Measurements from ENCODE around the gene SLC2A13.

Gene SLC2A13

GRCh38 chr12:40145896-40146295 is 40.0 kb upstream of the SLC2A13 start:
- H3K4me3 ChIP-seq (ENCODE audit: insufficient read depth, low read length, poor library complexity, severe bottlenecking), result no peak overlapping the region
- TF ChIP-seq EZH2phosphoT487 (conservative IDR thresholded peaks at IDR 0.05; ENCODE audit: low read length) (no peak), CTCF (IDR thresholded peaks at IDR 0.05; ENCODE audit: insufficient read depth, low read length, poor library complexity, severe bottlenecking) (no peak)

GRCh38 chr12:40144023-40144422 is 38.1 kb upstream of the SLC2A13 start:
- Histone ChIP-seq H3K4me2 (ENCODE audit: low read depth, low read length, poor library complexity, severe bottlenecking) (no peak overlapping the region), H2AFZ (ENCODE audit: low read depth, low read length, severe bottlenecking) (no peak overlapping the region), H3K27ac (ENCODE audit: low read depth, low read length) (no peak overlapping the region)

More at GRCh38 chr12:40145896-40146295, 40.0 kb upstream of the SLC2A13 start:
- Histone ChIP-seq H3K9ac (ENCODE audit: low read length) (no peak overlapping the region), H4K20me1 (ENCODE audit: low read depth, low read length) (no peaks in the 10 kb centered on the region), H3K4me2 (ENCODE audit: low read depth, low read length, poor library complexity, severe bottlenecking) (no peak overlapping the region), H3K27me3 (ENCODE audit: low read length) (no peaks in the 10 kb centered on the region), H3K27ac (ENCODE audit: low read depth, low read length) (no peak overlapping the region), H3K36me3 (ENCODE audit: low read length) (no peaks in the 10 kb centered on the region), H3K9me2 (replicated peaks; ENCODE audit: insufficient read depth, low read length) (no peaks in the 10 kb centered on the region), H3K79me2 (ENCODE audit: insufficient read depth, low read length) (no peaks in the 10 kb centered on the region), H3F3A (ENCODE audit: insufficient read depth) (peaks cover 7% of the 10 kb centered on the region; the same call in 1 of the 2 replicates), H3K9me3 (ENCODE audit: insufficient read depth, low read length) (no peaks in the 10 kb centered on the region), H2AFZ (ENCODE audit: low read depth, low read length, severe bottlenecking) (no peak overlapping the region)

DNA sequence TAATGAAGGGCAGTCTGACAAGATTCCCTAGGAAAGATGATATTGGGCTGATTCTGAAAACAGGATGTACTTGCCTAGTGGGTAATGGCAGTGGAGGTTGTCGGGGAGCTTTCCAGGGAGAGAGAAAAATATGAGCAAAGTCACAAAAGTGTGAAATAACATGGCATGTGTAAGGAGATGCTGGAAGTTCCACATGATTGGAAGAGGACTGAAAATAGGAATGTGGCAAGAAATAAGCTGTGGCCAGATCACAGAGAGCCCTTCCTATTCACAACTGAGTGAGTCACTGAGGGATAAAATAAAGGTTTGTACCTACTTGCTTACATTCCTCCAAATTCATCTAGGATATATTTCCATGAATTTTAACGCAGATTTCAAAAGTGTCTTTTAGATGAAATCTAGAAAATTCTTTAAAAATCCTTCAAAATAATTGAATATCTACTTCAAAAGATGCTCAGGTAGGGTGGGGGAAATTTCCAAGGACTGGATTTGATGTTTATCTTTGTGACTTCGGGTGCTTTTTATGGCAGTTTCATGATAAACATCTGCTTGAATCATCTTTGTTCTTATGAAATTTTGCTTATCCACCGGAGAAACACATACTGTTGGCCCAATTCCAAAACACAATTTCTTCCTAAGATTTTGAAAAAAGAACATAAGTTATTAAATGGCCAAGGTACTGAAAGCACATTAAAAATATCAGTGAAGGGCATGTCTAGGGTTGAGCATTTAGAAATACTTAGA is 36.3 kb upstream of the SLC2A13 start:
- H3F3A ChIP-seq (ENCODE audit: insufficient read depth), result peaks cover 9% of the 10 kb centered on the region; the same call in 1 of the 2 replicates
- TF ChIP-seq EZH2phosphoT487 (conservative IDR thresholded peaks at IDR 0.05; ENCODE audit: low read length), result no peak
- no peak for TF ChIP-seq CTCF (IDR thresholded peaks at IDR 0.05; ENCODE audit: insufficient read depth, low read length, poor library complexity, severe bottlenecking)
- no peak overlapping the region for H3K9ac ChIP-seq (ENCODE audit: low read length)
- H3K9me2 ChIP-seq (replicated peaks; ENCODE audit: insufficient read depth, low read length), result no peaks in the 10 kb centered on the region
- no peak overlapping the region for H3K27ac ChIP-seq (ENCODE audit: low read depth, low read length)
- H3K9me3 ChIP-seq (ENCODE audit: insufficient read depth, low read length), result no peaks in the 10 kb centered on the region
- no peak overlapping the region for H3K4me3 ChIP-seq (ENCODE audit: insufficient read depth, low read length, poor library complexity, severe bottlenecking)
- H3K4me2 ChIP-seq (ENCODE audit: low read depth, low read length, poor library complexity, severe bottlenecking), result no peak overlapping the region
- no peaks in the 10 kb centered on the region for H3K27me3 ChIP-seq (ENCODE audit: low read length)
- H2AFZ ChIP-seq (ENCODE audit: low read depth, low read length, severe bottlenecking), result no peak overlapping the region
- H3K36me3 ChIP-seq (ENCODE audit: low read length), result peaks cover 6% of the 10 kb centered on the region; the same call in 1 of the 2 replicates
- H3K79me2 ChIP-seq (ENCODE audit: insufficient read depth, low read length), result no peaks in the 10 kb centered on the region
- H4K20me1 ChIP-seq (ENCODE audit: low read depth, low read length), result no peaks in the 10 kb centered on the region

More at GRCh38 chr12:40144023-40144422, 38.1 kb upstream of the SLC2A13 start:
- H3F3A ChIP-seq (ENCODE audit: insufficient read depth), result peaks cover 12% of the 10 kb centered on the region; the same call in 1 of the 2 replicates
- TF ChIP-seq CTCF (IDR thresholded peaks at IDR 0.05; ENCODE audit: insufficient read depth, low read length, poor library complexity, severe bottlenecking) (no peak), EZH2phosphoT487 (conservative IDR thresholded peaks at IDR 0.05; ENCODE audit: low read length) (no peak)
- H3K9me3 ChIP-seq (ENCODE audit: insufficient read depth, low read length), result no peaks in the 10 kb centered on the region
- H3K79me2 ChIP-seq (ENCODE audit: insufficient read depth, low read length), result no peaks in the 10 kb centered on the region
- no peak overlapping the region for H3K4me3 ChIP-seq (ENCODE audit: insufficient read depth, low read length, poor library complexity, severe bottlenecking)
- no peaks in the 10 kb centered on the region for H4K20me1 ChIP-seq (ENCODE audit: low read depth, low read length)
- H3K36me3 ChIP-seq (ENCODE audit: low read length), result no peaks in the 10 kb centered on the region
- no peak overlapping the region for H3K9ac ChIP-seq (ENCODE audit: low read length)
- no peaks in the 10 kb centered on the region for H3K9me2 ChIP-seq (replicated peaks; ENCODE audit: insufficient read depth, low read length)
- no peaks in the 10 kb centered on the region for H3K27me3 ChIP-seq (ENCODE audit: low read length)
